WI38 (cell line): ENCODE data around the gene ADGRV1.

Experiments
- H3K4me3 ChIP-seq: 2 replicates; pipeline ENCODE4 v1.5.1; 2011; ENCODE audit warnings: low read depth, mild to moderate bottlenecking, control low read depth, low read length
- CTCF ChIP-seq: IDR thresholded peaks from 2 replicates; pipeline ENCODE4 v1.5.1; 2012; ENCODE audit warnings: low read depth, mild to moderate bottlenecking, control low read depth, low read length

The ADGRV1 gene

GRCh38 chr5:90640484-90641059 is 82.0 kb downstream of the ADGRV1 start:
- no peak for TF ChIP-seq CTCF
- no peak overlapping the region for H3K4me3 ChIP-seq

GRCh38 chr5:90641528-90641927 is 82.9 kb downstream of the ADGRV1 start:
- H3K4me3 ChIP-seq = no peak overlapping the region
- TF ChIP-seq CTCF = no peak

GRCh38 chr5:90642706-90643229 is 84.2 kb downstream of the ADGRV1 start:
- H3K4me3 ChIP-seq = no peak overlapping the region
- no peak for TF ChIP-seq CTCF

GRCh38 chr5:90644132-90644531 is 85.5 kb downstream of the ADGRV1 start:
- H3K4me3 ChIP-seq = no peak overlapping the region
- TF ChIP-seq CTCF = no peak

GRCh38 chr5:90645024-90645610 is 86.5 kb downstream of the ADGRV1 start:
- no peak for TF ChIP-seq CTCF
- H3K4me3 ChIP-seq = no peak overlapping the region

- no peak overlapping the region for H3K4me3 ChIP-seq
- no peak for TF ChIP-seq CTCF
Measured at GRCh38 chr5:90650767-90651166, 92.2 kb downstream of the ADGRV1 start.

GRCh38 chr5:90654215-90654614 is 95.6 kb downstream of the ADGRV1 start:
- TF ChIP-seq CTCF = no peak
- H3K4me3 ChIP-seq = no peak overlapping the region
